Measurements from ENCODE around the gene DNAH7.

GRCh38 chr2:195737511-195738325 is 330.9 kb downstream of the DNAH7 start:
- TF ChIP-seq CTCF (conservative IDR thresholded peaks at IDR 0.05; ENCODE audit: low read depth in 2 of 2), result no peak
- TF ChIP-seq, protein P1, sequence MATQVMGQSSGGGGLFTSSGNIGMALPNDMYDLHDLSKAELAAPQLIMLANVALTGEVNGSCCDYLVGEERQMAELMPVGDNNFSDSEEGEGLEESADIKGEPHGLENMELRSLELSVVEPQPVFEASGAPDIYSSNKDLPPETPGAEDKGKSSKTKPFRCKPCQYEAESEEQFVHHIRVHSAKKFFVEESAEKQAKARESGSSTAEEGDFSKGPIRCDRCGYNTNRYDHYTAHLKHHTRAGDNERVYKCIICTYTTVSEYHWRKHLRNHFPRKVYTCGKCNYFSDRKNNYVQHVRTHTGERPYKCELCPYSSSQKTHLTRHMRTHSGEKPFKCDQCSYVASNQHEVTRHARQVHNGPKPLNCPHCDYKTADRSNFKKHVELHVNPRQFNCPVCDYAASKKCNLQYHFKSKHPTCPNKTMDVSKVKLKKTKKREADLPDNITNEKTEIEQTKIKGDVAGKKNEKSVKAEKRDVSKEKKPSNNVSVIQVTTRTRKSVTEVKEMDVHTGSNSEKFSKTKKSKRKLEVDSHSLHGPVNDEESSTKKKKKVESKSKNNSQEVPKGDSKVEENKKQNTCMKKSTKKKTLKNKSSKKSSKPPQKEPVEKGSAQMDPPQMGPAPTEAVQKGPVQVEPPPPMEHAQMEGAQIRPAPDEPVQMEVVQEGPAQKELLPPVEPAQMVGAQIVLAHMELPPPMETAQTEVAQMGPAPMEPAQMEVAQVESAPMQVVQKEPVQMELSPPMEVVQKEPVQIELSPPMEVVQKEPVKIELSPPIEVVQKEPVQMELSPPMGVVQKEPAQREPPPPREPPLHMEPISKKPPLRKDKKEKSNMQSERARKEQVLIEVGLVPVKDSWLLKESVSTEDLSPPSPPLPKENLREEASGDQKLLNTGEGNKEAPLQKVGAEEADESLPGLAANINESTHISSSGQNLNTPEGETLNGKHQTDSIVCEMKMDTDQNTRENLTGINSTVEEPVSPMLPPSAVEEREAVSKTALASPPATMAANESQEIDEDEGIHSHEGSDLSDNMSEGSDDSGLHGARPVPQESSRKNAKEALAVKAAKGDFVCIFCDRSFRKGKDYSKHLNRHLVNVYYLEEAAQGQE (IDR thresholded peaks at IDR 0.05; ENCODE audit: unreplicated experiment), result no peak
- TF ChIP-seq JUNB (IDR thresholded peaks at IDR 0.05; ENCODE audit: unreplicated experiment), result no peak
- TF ChIP-seq POLR2AphosphoS5 (IDR thresholded peaks at IDR 0.05; ENCODE audit: low read depth), result no peak
- TF ChIP-seq EZH2 (IDR thresholded peaks at IDR 0.05; ENCODE audit: low read depth, unreplicated experiment), result no peak
- no peak for TF ChIP-seq NANOG (IDR thresholded peaks at IDR 0.05; ENCODE audit: borderline replicate concordance)
- no peak for TF ChIP-seq CREB1 (CRISPR knock-in tag; IDR thresholded peaks at IDR 0.05; ENCODE audit: low read depth)
